GM12872 (cell line): ENCODE measurements around the gene EXOSC9.

Experiments
- TF ChIP-seq, protein P1 (sequence below): IDR thresholded peaks from 3 replicates; pipeline ENCODE4 v1.5.1; 2011; ENCODE audit warnings: low read depth, mild to moderate bottlenecking, low read length, moderate library complexity; ENCODE audit not compliant: insufficient read depth

EXOSC9 gene

DNA sequence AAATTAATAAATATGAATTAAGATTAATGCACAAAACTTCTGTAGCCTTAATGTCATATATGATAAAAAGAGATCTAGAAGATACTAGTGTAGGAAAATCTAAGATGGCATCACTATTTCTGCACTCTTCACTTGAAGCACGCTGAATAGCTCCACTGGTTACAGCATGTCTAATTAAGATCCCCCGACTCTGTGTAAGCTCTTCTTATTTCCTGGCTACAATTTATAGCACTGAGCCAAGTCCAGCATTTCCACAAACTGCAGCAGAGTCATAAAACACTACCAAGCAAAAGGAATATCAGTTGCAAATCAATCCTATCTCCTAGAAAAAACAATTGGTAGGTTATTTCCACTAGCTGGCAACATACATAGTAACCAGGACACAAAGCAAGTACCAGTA lies 23.8 kb downstream of the EXOSC9 start:
- TF ChIP-seq, protein P1, sequence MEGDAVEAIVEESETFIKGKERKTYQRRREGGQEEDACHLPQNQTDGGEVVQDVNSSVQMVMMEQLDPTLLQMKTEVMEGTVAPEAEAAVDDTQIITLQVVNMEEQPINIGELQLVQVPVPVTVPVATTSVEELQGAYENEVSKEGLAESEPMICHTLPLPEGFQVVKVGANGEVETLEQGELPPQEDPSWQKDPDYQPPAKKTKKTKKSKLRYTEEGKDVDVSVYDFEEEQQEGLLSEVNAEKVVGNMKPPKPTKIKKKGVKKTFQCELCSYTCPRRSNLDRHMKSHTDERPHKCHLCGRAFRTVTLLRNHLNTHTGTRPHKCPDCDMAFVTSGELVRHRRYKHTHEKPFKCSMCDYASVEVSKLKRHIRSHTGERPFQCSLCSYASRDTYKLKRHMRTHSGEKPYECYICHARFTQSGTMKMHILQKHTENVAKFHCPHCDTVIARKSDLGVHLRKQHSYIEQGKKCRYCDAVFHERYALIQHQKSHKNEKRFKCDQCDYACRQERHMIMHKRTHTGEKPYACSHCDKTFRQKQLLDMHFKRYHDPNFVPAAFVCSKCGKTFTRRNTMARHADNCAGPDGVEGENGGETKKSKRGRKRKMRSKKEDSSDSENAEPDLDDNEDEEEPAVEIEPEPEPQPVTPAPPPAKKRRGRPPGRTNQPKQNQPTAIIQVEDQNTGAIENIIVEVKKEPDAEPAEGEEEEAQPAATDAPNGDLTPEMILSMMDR, result no peak

DNA sequence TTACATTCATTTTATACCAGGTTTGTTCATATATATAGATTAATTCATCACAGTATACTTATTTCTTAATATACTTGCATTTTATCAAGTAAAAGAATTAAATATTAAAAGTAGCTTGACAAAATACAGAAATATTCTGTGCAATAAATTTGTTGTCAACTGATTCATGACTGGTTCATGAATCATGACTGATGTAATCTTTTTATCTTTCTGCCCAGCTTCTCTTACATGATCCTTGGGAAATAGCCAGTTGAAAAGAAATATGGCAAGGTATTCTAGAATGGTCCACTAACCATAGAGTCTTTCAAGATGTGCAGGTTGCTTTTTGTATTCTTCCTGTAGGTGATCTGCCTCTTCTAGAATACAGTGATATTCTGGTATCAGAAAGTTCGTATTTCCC lies 26.7 kb downstream of the EXOSC9 start:
- TF ChIP-seq, protein P1, result no peak

DNA sequence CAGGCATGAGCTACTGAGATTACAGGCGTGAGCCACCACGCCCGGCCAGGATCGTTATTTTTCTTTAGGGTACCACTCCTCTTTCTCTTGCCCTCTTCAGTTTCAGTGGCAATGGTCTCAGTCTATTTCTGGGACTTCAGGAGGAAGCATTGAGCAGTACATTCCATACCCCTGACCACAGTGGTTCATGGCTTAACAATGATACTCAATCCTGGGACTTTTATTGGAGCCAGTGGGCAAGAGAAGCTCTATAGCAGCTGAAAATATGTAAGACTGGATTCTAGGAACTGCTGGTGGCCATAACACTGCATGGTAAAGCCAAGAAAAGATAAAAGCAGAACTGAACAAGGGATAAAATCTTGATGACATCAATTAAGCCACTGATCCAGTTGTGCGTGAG lies 28.4 kb downstream of the EXOSC9 start:
- TF ChIP-seq, protein P1, result no peak

DNA sequence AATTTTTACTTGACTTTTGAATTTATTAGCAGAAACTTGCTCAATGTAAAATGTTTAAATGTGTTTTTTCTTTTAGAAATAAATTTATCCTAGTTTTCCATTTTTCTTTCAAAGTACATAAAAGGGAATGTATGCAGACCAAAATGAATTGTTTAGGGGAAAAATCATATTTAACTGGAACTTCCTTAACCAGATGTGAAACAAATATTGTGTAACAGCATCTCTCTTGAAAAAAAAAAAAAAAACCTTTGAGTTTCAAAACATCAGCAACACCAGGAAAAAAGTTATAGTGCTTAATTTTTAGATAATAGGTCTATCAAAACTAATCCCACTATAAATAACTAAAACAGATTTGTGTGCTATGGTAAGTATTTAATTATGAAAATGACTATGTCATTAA lies 37.0 kb downstream of the EXOSC9 start:
- TF ChIP-seq, protein P1, result no peak

DNA sequence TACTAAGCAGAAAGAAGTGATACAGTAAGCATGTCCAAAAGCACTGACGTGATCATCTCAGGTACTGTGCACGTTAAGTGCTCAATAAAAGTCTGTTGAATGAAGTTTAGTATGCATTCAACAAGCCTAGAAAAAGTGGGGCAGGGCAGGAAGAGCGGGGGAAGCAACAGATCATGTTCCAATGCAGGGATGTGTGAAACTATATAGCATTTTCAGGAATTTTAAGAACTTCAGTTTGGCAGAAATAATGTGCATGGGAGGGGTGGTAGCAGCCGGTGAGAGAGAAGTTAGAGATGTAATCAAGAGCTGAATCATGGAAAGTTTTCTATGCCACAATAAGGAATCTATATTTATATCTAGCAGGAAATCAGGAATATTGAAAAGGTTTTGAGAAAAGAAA lies 41.7 kb downstream of the EXOSC9 start:
- TF ChIP-seq, protein P1, result no peak

DNA sequence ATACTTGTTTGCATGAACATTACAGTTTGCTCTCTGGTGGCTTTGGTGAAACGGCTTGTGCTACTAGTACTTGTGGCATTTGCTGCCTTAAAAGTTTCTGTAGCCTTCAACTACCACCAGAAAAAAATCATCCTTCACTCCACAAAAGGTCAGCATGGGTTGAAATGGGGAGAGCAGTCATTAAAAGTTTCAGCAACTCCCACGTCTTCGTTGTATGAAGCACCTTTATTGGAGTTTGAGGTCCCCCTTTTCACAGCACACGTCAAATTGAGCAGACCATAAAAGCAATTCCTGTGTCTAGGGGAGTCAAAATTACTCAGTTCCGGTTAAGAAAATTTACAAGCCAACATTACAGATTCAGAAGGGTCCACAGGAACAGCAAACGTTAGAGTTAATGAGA lies 45.5 kb downstream of the EXOSC9 start:
- TF ChIP-seq, protein P1, result no peak

DNA sequence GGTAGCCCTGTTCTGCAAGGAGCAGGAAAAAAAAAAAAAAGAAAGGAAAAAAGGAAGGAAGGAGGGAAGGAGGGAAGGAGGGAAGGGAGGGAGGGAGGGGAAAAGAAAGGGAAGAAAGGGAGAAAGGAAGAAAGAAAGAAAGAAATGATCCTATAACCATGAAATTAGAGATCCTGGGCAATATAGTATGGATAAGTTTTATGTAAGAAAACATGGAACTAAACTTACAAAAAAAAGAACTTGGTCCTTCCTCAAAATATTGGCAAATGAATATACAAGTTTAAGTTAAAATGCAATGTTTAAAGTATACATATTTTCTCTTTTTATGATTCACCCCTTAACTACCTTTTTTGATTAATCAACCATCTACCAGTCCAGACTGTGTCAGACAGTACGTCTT lies 50.2 kb downstream of the EXOSC9 start:
- TF ChIP-seq, protein P1, result no peak

DNA sequence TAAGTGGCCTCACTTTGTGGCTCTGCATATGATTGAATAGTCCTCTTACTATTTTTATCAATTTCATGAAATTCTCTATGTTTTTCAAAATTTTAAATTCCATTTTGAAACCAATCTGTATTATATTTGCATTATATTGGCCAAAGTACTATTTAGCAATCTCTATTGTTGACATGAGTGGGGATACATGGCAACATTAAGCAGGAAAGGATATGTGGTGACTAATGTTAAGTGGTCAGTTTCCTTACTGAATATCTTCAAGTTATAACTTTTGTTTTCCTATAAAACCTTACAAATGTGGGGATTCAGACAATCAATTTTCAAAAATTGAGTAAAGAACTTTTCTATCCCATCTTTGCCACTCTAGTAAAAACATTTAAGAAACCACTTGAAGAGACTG lies 59.0 kb downstream of the EXOSC9 start:
- TF ChIP-seq, protein P1, result no peak
